Measurements from ENCODE around the gene OGFOD3.

Gene OGFOD3

DNA sequence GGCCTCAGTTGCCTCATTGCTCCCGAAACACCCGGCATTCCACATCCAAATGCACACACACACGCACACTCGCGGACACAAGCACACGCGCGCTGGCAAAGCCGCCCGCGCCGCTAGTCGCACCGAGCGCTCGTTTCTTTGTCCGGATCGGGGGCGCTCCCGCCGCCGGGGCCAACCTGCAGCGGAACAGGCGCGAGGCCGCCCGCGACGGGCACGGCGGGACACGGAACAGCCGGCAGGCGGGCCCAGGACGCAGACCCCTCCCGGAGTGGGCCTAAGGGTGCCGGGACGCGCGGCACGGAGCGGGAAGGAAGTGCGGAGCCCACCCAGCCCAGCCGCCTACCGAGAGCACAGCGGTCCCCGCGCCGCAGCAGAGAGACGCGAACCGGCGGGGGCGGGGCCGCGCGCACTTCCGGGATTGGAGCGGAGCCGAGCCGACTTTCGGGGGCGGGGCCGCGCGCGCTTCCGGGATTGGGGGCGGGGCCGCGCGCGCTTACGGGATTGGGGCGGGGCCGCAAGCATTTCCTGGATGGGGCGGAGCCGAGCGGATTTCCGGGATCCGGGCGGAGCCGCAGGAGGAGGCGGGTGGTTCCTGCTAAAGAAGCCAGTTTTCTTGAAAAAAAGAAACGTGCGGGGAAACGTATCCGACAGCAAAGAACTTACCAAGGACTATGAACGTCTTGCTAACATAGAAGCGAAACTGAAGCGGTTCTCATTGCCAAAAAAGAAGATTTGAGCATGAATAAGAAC is 32.1 kb upstream of the OGFOD3 start, which contains the start of gene CYBC1:
Gene CYBC1 (minus strand): TSS at position 396 of the 750 bp plus-strand sequence. CDS start 1,498 bp downstream, outside the sequence.
- TF ChIP-seq CTCF (IDR thresholded peaks at IDR 0.05; ENCODE audit: extremely low read depth, insufficient read depth, missing control alignments) = no peak
- in situ Hi-C loops (cut with MboI; ENCODE audit: low pct_unique_long_range_greater_than_20kb, low sequenced_read_pairs, unreplicated experiment) = no loop called here
- DNase-seq (ENCODE audit: low spot score) = peak; percentile 93

GRCh38 chr17:82449883-82450356 is 31.5 kb upstream of the OGFOD3 start:
- in situ Hi-C loops (cut with MboI; ENCODE audit: low pct_unique_long_range_greater_than_20kb, low sequenced_read_pairs, unreplicated experiment) = no loop called here
- no peak for DNase-seq (ENCODE audit: low spot score)
- TF ChIP-seq CTCF (IDR thresholded peaks at IDR 0.05; ENCODE audit: extremely low read depth, insufficient read depth, missing control alignments) = no peak

- in situ Hi-C loops (cut with MboI; ENCODE audit: low pct_unique_long_range_greater_than_20kb, low sequenced_read_pairs, unreplicated experiment) = no loop called here
- TF ChIP-seq CTCF (IDR thresholded peaks at IDR 0.05; ENCODE audit: extremely low read depth, insufficient read depth, missing control alignments) = peak; percentile 2
- peak; percentile 82 for DNase-seq (ENCODE audit: low spot score)
Observed at GRCh38 chr17:82449131-82449882, 30.9 kb upstream of the OGFOD3 start.

- in situ Hi-C loops (cut with MboI; ENCODE audit: low pct_unique_long_range_greater_than_20kb, low sequenced_read_pairs, unreplicated experiment) = no loop called here
- no peak for DNase-seq (ENCODE audit: low spot score)
- TF ChIP-seq CTCF (IDR thresholded peaks at IDR 0.05; ENCODE audit: extremely low read depth, insufficient read depth, missing control alignments) = no peak
Observed at GRCh38 chr17:82447876-82448275, 29.5 kb upstream of the OGFOD3 start.

- TF ChIP-seq CTCF (IDR thresholded peaks at IDR 0.05; ENCODE audit: extremely low read depth, insufficient read depth, missing control alignments) = no peak
- in situ Hi-C loops (cut with MboI; ENCODE audit: low pct_unique_long_range_greater_than_20kb, low sequenced_read_pairs, unreplicated experiment) = no loop called here
- no peak for DNase-seq (ENCODE audit: low spot score)
Observed at GRCh38 chr17:82446649-82447048, 28.3 kb upstream of the OGFOD3 start.

- no peak for DNase-seq (ENCODE audit: low spot score)
- TF ChIP-seq CTCF (IDR thresholded peaks at IDR 0.05; ENCODE audit: extremely low read depth, insufficient read depth, missing control alignments) = no peak
- in situ Hi-C loops (cut with MboI; ENCODE audit: low pct_unique_long_range_greater_than_20kb, low sequenced_read_pairs, unreplicated experiment) = no loop called here
Observed at GRCh38 chr17:82446124-82446523, 27.7 kb upstream of the OGFOD3 start.
